GM19240 (cell line): ENCODE measurements around the gene CBX4.

Experiments used
- DNase-seq: peaks from one replicate; pipeline ENCODE4 v3.0.0; 2011; ENCODE audit warnings: low spot score; ENCODE audit not compliant: insufficient read length

Gene CBX4

GRCh38 chr17:79839356-79840268 is at the start of gene CBX4:
CBX4 (minus strand) TSS chr17:79839440; CDS start chr17:79839251, 189 bp downstream.
- DNase-seq: peak; percentile 95

- no peak for DNase-seq
These were observed 48.8 kb upstream of the CBX4 start for GRCh38 chr17:79888009-79888540.

GRCh38 chr17:79887451-79887991 is 48.3 kb upstream of the CBX4 start:
- DNase-seq: no peak

GRCh38 chr17:79883202-79883601 is 44.0 kb upstream of the CBX4 start:
- no peak for DNase-seq

- DNase-seq: no peak
These were observed 39.2 kb upstream of the CBX4 start for GRCh38 chr17:79878329-79878947.

GRCh38 chr17:79877041-79877440 is 37.8 kb upstream of the CBX4 start:
- DNase-seq: no peak

GRCh38 chr17:79875511-79875910 is 36.3 kb upstream of the CBX4 start:
- no peak for DNase-seq

- no peak for DNase-seq
These were observed 35.2 kb upstream of the CBX4 start for GRCh38 chr17:79874329-79874981.

GRCh38 chr17:79873583-79873982 is 34.3 kb upstream of the CBX4 start:
- no peak for DNase-seq

GRCh38 chr17:79872762-79873161 is 33.5 kb upstream of the CBX4 start:
- no peak for DNase-seq

- DNase-seq: no peak
These were observed 31.9 kb upstream of the CBX4 start for GRCh38 chr17:79871131-79871530.

- DNase-seq: no peak
These were observed 31.3 kb upstream of the CBX4 start for GRCh38 chr17:79870540-79870939.

- DNase-seq: no peak
These were observed 27.7 kb upstream of the CBX4 start for GRCh38 chr17:79866791-79867518.

GRCh38 chr17:79865351-79866210 is 26.3 kb upstream of the CBX4 start:
- DNase-seq: no peak

GRCh38 chr17:79864617-79865250 is 25.5 kb upstream of the CBX4 start:
- no peak for DNase-seq

GRCh38 chr17:79864147-79864546 is 24.9 kb upstream of the CBX4 start:
- DNase-seq: no peak

GRCh38 chr17:79862771-79863440 is 23.7 kb upstream of the CBX4 start:
- DNase-seq: no peak

- no peak for DNase-seq
These were observed 23.0 kb upstream of the CBX4 start for GRCh38 chr17:79862238-79862637.
